ENCODE data around the gene RABGAP1L.

- TF ChIP-seq POLR2A (IDR thresholded peaks at IDR 0.05; ENCODE audit: low read depth) (no peak), EP300 (IDR thresholded peaks at IDR 0.05) (no peak), CTCF (IDR thresholded peaks at IDR 0.05) (no peak)
Observed at GRCh38 chr1:174301295-174302077, 142.2 kb downstream of the RABGAP1L start.
